Keratinocyte (primary cell): Measurements from ENCODE around the gene MALRD1. TPM values are rescaled to one million over a fixed set of nuclear protein-coding genes. Genes with fewer than 3 reads are reported as not detected.

Experiments used
- DNase-seq: peaks from one replicate; pipeline ENCODE4 v3.0.0-alpha.2; 2011; ENCODE audit warnings: low read depth, missing footprints, low spot score
- FAIRE-seq: peaks from 2 replicates; lab custom pipeline; 2011; peaks lifted over from hg19 to GRCh38; lab: Jason Lieb, UNC
- H2AFZ ChIP-seq: 2 replicates; pipeline ENCODE4 v1.6.0; 2012; ENCODE audit warnings: low read length, control low read depth, inconsistent platforms; ENCODE audit not compliant: control insufficient read depth
- H3K27ac ChIP-seq: 2 replicates; pipeline ENCODE4 v1.5.1; 2011; ENCODE audit warnings: low read length; ENCODE audit not compliant: control insufficient read depth, insufficient read depth
- H3K27me3 ChIP-seq: 3 replicates; pipeline ENCODE4 v1.6.0; 2011; ENCODE audit warnings: low read length; ENCODE audit not compliant: control insufficient read depth, insufficient read depth; ENCODE audit errors: extremely low read depth
- H3K36me3 ChIP-seq, 2 experiments: 2 replicates in 1 of 2; 3 replicates in 1 of 2; pipeline ENCODE4 v1.5.1; 2011; ENCODE audit warnings: low read length in 2 of 2, mild to moderate bottlenecking in 1 of 2; ENCODE audit not compliant: control insufficient read depth in 2 of 2, insufficient read depth in 2 of 2; ENCODE audit errors: extremely low read depth in 1 of 2
- H3K4me1 ChIP-seq: 3 replicates; pipeline ENCODE4 v1.5.1; 2011; ENCODE audit warnings: low read length; ENCODE audit not compliant: control insufficient read depth, insufficient read depth; ENCODE audit errors: extremely low read depth
- H3K4me2 ChIP-seq: 3 replicates; pipeline ENCODE4 v1.6.0; 2011; ENCODE audit warnings: low read depth, low read length; ENCODE audit not compliant: control insufficient read depth, insufficient read depth; ENCODE audit errors: extremely low read depth
- H3K4me3 ChIP-seq, 3 experiments: fragments of 200-600 bp in 1 of 3; sonication (generic) in 1 of 3; 2 replicates in 2 of 3; 3 replicates in 1 of 3; pipeline ENCODE4 v1.5.1; 2011 to 2016; ENCODE audit warnings: low read length in 3 of 3, mild to moderate bottlenecking in 3 of 3, control low read depth in 2 of 3, inconsistent platforms in 1 of 3, low read depth in 1 of 3, mixed read lengths in 1 of 3, mixed run types in 1 of 3, moderate library complexity in 1 of 3; ENCODE audit not compliant: control insufficient read depth in 2 of 3, insufficient read depth in 2 of 3; ENCODE audit errors: extremely low read depth in 1 of 3
- H3K79me2 ChIP-seq: 2 replicates; pipeline ENCODE4 v1.6.0; 2012; ENCODE audit warnings: low read length; ENCODE audit not compliant: control insufficient read depth, insufficient read depth
- H3K9ac ChIP-seq: 3 replicates; pipeline ENCODE4 v1.6.0; 2011; ENCODE audit warnings: low read length; ENCODE audit not compliant: control insufficient read depth, insufficient read depth; ENCODE audit errors: extremely low read depth
- H3K9me1 ChIP-seq: 3 replicates; pipeline ENCODE4 v1.6.0; 2011; ENCODE audit warnings: low read length; ENCODE audit not compliant: control insufficient read depth, insufficient read depth; ENCODE audit errors: extremely low read depth
- H3K9me3 ChIP-seq: 2 replicates; pipeline ENCODE4 v1.5.1; 2012; ENCODE audit warnings: low read depth, low read length; ENCODE audit not compliant: control insufficient read depth
- H4K20me1 ChIP-seq: 3 replicates; pipeline ENCODE4 v1.6.0; 2011; ENCODE audit warnings: low read length; ENCODE audit not compliant: control insufficient read depth, insufficient read depth; ENCODE audit errors: extremely low read depth
- EZH2 ChIP-seq: IDR thresholded peaks from one replicate; pipeline ENCODE4 v1.6.1; 2012; ENCODE audit warnings: inconsistent platforms, mild to moderate bottlenecking, low read length, moderate library complexity
- dilution Hi-C: fragments of 300-500 bp; cut with MboI; formaldehyde crosslinking; loops from one replicate; pipeline ENCODE4 v1.7.0; 2020; ENCODE audit warnings: low sequenced_read_pairs; ENCODE audit not compliant: extremely low pct_ligation_motif_present
- polyA plus RNA-seq, 5 experiments: library from polyadenylated mRNA; depleted of rRNA in 3 of 5; stranded (reverse) in 3 of 5; stranded (forward) in 1 of 5; unstranded in 1 of 5; fragments of >200 nt; gene quantifications; 1 replicate in 1 of 5; 2 replicates in 3 of 5; 3 replicates in 1 of 5; pipeline versions ENCODE4 v1.2.1 to v1.2.3, GENCODE V29; 2011 to 2012; ENCODE audit warnings: missing spikeins in 2 of 5, low read depth in 1 of 5, low replicate concordance in 1 of 5
- TF ChIP-seq, protein P1 (sequence below), 3 experiments: IDR thresholded peaks in 1 of 3; conservative IDR thresholded peaks in 1 of 3; optimal IDR thresholded peaks in 1 of 3; 2 replicates in 2 of 3; 3 replicates in 1 of 3; pipeline versions ENCODE3 to v1.5.1; 2011; ENCODE audit warnings: low read length in 3 of 3, mild to moderate bottlenecking in 3 of 3, moderate library complexity in 2 of 3, control low read depth in 1 of 3, inconsistent platforms in 1 of 3; ENCODE audit not compliant: insufficient read depth in 2 of 3; ENCODE audit errors: extremely low read depth in 1 of 3

The MALRD1 gene
- polyA plus RNA-seq, 1 donor (not counting 4 experiments of a cell fraction or from before 2014, with no cell fraction given) = not detected

DNA sequence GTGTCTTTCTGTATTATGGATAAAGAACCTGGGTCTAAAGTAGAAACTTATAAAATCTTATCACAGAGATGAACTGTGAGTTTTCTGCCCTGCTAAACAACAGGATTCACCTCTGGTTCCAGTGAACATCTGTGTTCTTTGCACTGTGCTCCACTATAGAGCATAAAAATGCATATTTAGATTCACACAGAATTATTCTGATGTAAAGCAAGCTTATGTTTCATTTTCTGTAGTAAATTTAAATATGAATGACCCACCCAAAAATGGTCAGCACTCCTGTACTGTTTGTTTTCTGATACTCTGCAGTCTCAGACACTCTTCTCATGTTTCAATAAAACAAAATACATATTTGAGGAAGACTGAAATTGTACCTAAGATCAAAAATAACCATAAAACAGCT is 563.2 kb downstream of the MALRD1 start:
- Histone ChIP-seq H3K4me3 (no peak overlapping the region), H3K4me2 (no peak overlapping the region), H3K27me3 (no peaks in the 10 kb centered on the region), H3K9me3 (no peaks in the 10 kb centered on the region), H3K79me2 (no peaks in the 10 kb centered on the region), H3K27ac (no peak overlapping the region), H3K9ac (no peak overlapping the region), H3K9me1 (no peaks in the 10 kb centered on the region), H4K20me1 (no peaks in the 10 kb centered on the region), H3K4me1 (no peaks in the 10 kb centered on the region), H2AFZ (no peak overlapping the region), H3K36me3 (no peaks in the 10 kb centered on the region)
- DNase-seq (no peak), FAIRE-seq (no peak)
- dilution Hi-C loops = no loop called here
- TF ChIP-seq, protein P1, sequence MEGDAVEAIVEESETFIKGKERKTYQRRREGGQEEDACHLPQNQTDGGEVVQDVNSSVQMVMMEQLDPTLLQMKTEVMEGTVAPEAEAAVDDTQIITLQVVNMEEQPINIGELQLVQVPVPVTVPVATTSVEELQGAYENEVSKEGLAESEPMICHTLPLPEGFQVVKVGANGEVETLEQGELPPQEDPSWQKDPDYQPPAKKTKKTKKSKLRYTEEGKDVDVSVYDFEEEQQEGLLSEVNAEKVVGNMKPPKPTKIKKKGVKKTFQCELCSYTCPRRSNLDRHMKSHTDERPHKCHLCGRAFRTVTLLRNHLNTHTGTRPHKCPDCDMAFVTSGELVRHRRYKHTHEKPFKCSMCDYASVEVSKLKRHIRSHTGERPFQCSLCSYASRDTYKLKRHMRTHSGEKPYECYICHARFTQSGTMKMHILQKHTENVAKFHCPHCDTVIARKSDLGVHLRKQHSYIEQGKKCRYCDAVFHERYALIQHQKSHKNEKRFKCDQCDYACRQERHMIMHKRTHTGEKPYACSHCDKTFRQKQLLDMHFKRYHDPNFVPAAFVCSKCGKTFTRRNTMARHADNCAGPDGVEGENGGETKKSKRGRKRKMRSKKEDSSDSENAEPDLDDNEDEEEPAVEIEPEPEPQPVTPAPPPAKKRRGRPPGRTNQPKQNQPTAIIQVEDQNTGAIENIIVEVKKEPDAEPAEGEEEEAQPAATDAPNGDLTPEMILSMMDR (optimal IDR thresholded peaks at IDR 0.05 in 1 of 3, IDR thresholded peaks at IDR 0.05 in 1 of 3, conservative IDR thresholded peaks at IDR 0.05 in 1 of 3; ENCODE audit: extremely low read depth in 1 of 3, insufficient read depth in 2 of 3, low read length in 3 of 3) = no peak
- no peak for TF ChIP-seq EZH2

DNA sequence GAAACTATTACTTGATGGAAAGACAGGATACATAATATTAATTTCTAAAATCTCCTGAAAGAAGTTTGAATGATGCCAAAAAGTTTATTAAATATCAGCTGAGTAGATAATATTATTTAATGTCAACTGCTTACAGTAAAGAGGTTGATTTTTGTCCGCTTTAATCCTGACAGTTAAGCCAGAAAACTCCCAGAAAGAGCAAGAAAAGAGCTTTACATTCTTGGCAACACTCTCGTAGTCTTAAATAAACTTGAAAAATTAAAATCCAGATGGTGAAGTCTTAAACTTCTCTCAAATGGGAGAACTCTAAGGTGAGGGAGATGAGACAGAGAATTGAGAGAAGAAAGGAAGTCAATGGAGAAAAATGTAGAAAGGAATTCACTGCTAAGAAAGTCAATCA is 568.4 kb downstream of the MALRD1 start:
- dilution Hi-C loops = no loop called here
- no peaks in the 10 kb centered on the region for H3K9me1 ChIP-seq
- no peak overlapping the region for H3K4me2 ChIP-seq
- FAIRE-seq (no peak), DNase-seq (no peak)
- no peak overlapping the region for H2AFZ ChIP-seq
- TF ChIP-seq, protein P1 (optimal IDR thresholded peaks at IDR 0.05 in 1 of 3, IDR thresholded peaks at IDR 0.05 in 1 of 3, conservative IDR thresholded peaks at IDR 0.05 in 1 of 3; ENCODE audit: extremely low read depth in 1 of 3, insufficient read depth in 2 of 3, low read length in 3 of 3) = no peak
- TF ChIP-seq EZH2 = no peak
- H3K79me2 ChIP-seq = no peaks in the 10 kb centered on the region
- no peak overlapping the region for H3K27ac ChIP-seq
- H3K9me3 ChIP-seq = no peaks in the 10 kb centered on the region
- H3K4me1 ChIP-seq = no peaks in the 10 kb centered on the region
- no peak overlapping the region for H3K4me3 ChIP-seq
- H3K27me3 ChIP-seq = no peaks in the 10 kb centered on the region
- no peaks in the 10 kb centered on the region for H3K36me3 ChIP-seq
- no peak overlapping the region for H3K9ac ChIP-seq
- H4K20me1 ChIP-seq = no peaks in the 10 kb centered on the region
